OCI-LY1 (cell line): ENCODE results near the gene ELMO1.

Source experiments
- H2AFZ ChIP-seq: fragments of 200-600 bp; sonication (generic), shearing (Covaris generic); 2 replicates; pipeline ENCODE4 v1.6.0; 2014; ENCODE audit warnings: antibody characterized with exemption, mild to moderate bottlenecking, low read length
- H3F3A ChIP-seq: fragments of 200-600 bp; sonication (generic), shearing (Covaris generic); 2 replicates; pipeline ENCODE4 v1.6.0; 2014; ENCODE audit warnings: mild to moderate bottlenecking, antibody characterized with exemption, low read length, moderate library complexity; ENCODE audit not compliant: insufficient read depth
- H3K27ac ChIP-seq: fragments of 200-600 bp; sonication (generic); 2 replicates; pipeline ENCODE4 v1.5.1; 2014; ENCODE audit warnings: low read length, mixed run types, mild to moderate bottlenecking, low read depth; ENCODE audit not compliant: poor library complexity, severe bottlenecking
- H3K27me3 ChIP-seq: fragments of 200-600 bp; sonication (generic); 2 replicates; pipeline ENCODE4 v1.6.0; 2014; ENCODE audit warnings: antibody characterized with exemption, mild to moderate bottlenecking, low read length, moderate library complexity; ENCODE audit not compliant: insufficient read depth
- H3K36me3 ChIP-seq: fragments of 200-600 bp; sonication (generic); 2 replicates; pipeline ENCODE4 v1.6.1; 2014; ENCODE audit warnings: mild to moderate bottlenecking, antibody characterized with exemption, low read length, moderate library complexity, mixed read lengths; ENCODE audit not compliant: insufficient read depth
- H3K4me1 ChIP-seq: fragments of 200-600 bp; sonication (generic); 2 replicates; pipeline ENCODE4 v1.5.1; 2014; ENCODE audit warnings: mild to moderate bottlenecking, low read length, moderate library complexity; ENCODE audit not compliant: insufficient read depth, severe bottlenecking
- H3K4me2 ChIP-seq: fragments of 200-600 bp; sonication (generic), shearing (Covaris generic); 2 replicates; pipeline ENCODE4 v1.6.1; 2014; ENCODE audit warnings: low read length
- H3K4me3 ChIP-seq: fragments of 200-600 bp; sonication (generic); 2 replicates; pipeline ENCODE4 v1.5.1; 2014; ENCODE audit warnings: low read length, low read depth, mild to moderate bottlenecking, mixed read lengths; ENCODE audit not compliant: poor library complexity, severe bottlenecking
- H3K79me2 ChIP-seq: fragments of 200-600 bp; shearing (Covaris generic); 2 replicates; pipeline ENCODE4 v1.6.1; 2016; ENCODE audit warnings: mixed run types, low read length, mixed read lengths; ENCODE audit not compliant: insufficient read depth
- H3K9ac ChIP-seq: fragments of 200-600 bp; sonication (generic), shearing (Covaris generic); 2 replicates; pipeline ENCODE4 v1.6.1; 2014; ENCODE audit warnings: mild to moderate bottlenecking, low read length, mixed read lengths
- H3K9me2 ChIP-seq: fragments of 200-600 bp; sonication (generic), shearing (Covaris generic); 2 replicates; pipeline ENCODE4 v1.6.1; 2014; ENCODE audit warnings: low read depth, mild to moderate bottlenecking, low read length, mixed read lengths
- H3K9me3 ChIP-seq: fragments of 200-600 bp; shearing (Covaris generic); 2 replicates; pipeline ENCODE4 v1.6.1; 2014; ENCODE audit warnings: low read length, mixed read lengths
- H4K20me1 ChIP-seq: fragments of 200-600 bp; sonication (generic), shearing (Covaris generic); 2 replicates; pipeline ENCODE4 v1.6.0; 2016; ENCODE audit warnings: mild to moderate bottlenecking, low read length; ENCODE audit not compliant: insufficient read depth
- CTCF ChIP-seq: fragments of 200-600 bp; sonication (generic), shearing (Covaris generic); IDR thresholded peaks from 2 replicates; pipeline ENCODE4 v1.5.1; 2017; ENCODE audit warnings: mild to moderate bottlenecking, antibody characterized with exemption, low read length, moderate library complexity, mixed read lengths
- EZH2 ChIP-seq: fragments of 200-600 bp; sonication (generic), shearing (Covaris generic); IDR thresholded peaks from 2 replicates; pipeline ENCODE4 v1.8.0; 2017; ENCODE audit warnings: borderline replicate concordance, mixed run types, mild to moderate bottlenecking, antibody characterized with exemption, low read length, moderate library complexity, mixed read lengths

Gene ELMO1

GRCh38 chr7:37234928-37235327 lies 213.7 kb downstream of the ELMO1 start:
- no peaks in the 10 kb centered on the region for H3K9me2 ChIP-seq
- H3K9me3 ChIP-seq: no peaks in the 10 kb centered on the region
- TF ChIP-seq CTCF (peak; percentile 86), EZH2 (no peak)
- H3K27me3 ChIP-seq: no peaks in the 10 kb centered on the region
- no peaks in the 10 kb centered on the region for H3K4me1 ChIP-seq
- H3K36me3 ChIP-seq: peaks cover 58% of the 10 kb centered on the region
- no peak overlapping the region for H3K4me2 ChIP-seq
- H3K9ac ChIP-seq: no peak overlapping the region
- H3K79me2 ChIP-seq: no peaks in the 10 kb centered on the region; the same call in 1 of the 2 replicates
- no peak overlapping the region for H3K4me3 ChIP-seq
- no peaks in the 10 kb centered on the region for H4K20me1 ChIP-seq
- no peak overlapping the region for H2AFZ ChIP-seq
- H3F3A ChIP-seq: no peaks in the 10 kb centered on the region; the same call in 1 of the 2 replicates
- H3K27ac ChIP-seq: no peak overlapping the region

DNA sequence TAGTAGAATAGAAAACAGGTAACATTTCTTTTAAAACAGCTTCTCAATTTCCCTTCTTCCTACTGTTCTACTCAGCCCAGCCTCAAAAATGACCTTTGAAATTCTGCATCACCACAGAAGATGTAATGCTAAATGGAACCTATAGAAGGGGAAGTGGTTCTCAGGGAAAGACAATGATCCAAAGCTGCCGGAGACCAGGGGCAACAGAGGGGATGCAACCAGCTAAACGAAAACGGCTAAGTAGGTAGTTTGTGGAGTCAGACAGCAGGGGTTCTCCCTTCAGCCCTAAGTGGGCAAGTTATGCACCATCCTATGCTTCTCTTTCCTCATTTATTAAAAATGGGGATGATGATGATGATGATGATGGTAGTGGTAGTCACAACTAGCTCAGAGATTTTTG lies 214.3 kb downstream of the ELMO1 start:
- no peak overlapping the region for H3K9ac ChIP-seq
- no peaks in the 10 kb centered on the region for H3K27me3 ChIP-seq
- H3K9me3 ChIP-seq: no peaks in the 10 kb centered on the region
- H3K4me2 ChIP-seq: no peak overlapping the region
- H3F3A ChIP-seq: no peaks in the 10 kb centered on the region; the same call in 1 of the 2 replicates
- peaks cover 56% of the 10 kb centered on the region for H3K36me3 ChIP-seq
- no peak overlapping the region for H3K4me3 ChIP-seq
- no peak overlapping the region for H3K27ac ChIP-seq
- no peaks in the 10 kb centered on the region; the same call in 1 of the 2 replicates for H3K79me2 ChIP-seq
- H3K9me2 ChIP-seq: no peaks in the 10 kb centered on the region
- TF ChIP-seq EZH2 (no peak), CTCF (no peak)
- no peaks in the 10 kb centered on the region for H4K20me1 ChIP-seq
- H2AFZ ChIP-seq: no peak overlapping the region
- no peaks in the 10 kb centered on the region for H3K4me1 ChIP-seq

DNA sequence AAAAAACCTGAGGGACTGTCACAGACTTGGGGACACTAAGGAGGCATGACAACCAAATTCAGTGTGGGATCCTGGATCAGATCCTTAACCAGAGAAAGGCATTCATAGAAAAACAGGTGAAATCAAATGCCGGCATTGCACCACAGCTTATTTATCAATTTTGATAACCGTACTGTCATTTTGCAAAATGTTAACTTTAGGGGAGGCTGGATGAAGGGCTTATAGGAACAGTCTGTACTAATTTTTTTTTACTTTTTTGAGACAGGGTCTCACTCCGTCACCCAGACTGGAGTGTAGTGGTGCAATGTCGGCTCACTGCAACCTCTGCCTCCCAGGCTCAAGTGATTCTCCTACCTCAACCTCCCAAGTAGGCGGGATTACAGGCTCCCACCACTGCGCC lies 217.1 kb downstream of the ELMO1 start:
- Histone ChIP-seq H3K9me2 (no peaks in the 10 kb centered on the region), H3K9ac (no peak overlapping the region), H2AFZ (no peak overlapping the region), H3K4me3 (no peak overlapping the region), H3K36me3 (peaks cover 71% of the 10 kb centered on the region), H3K9me3 (no peaks in the 10 kb centered on the region), H3K4me1 (no peaks in the 10 kb centered on the region), H3F3A (no peaks in the 10 kb centered on the region), H3K4me2 (no peak overlapping the region), H4K20me1 (no peaks in the 10 kb centered on the region), H3K79me2 (no peaks in the 10 kb centered on the region; the same call in 1 of the 2 replicates), H3K27ac (no peak overlapping the region), H3K27me3 (no peaks in the 10 kb centered on the region)
- TF ChIP-seq EZH2 (no peak), CTCF (no peak)
